Fibroblast of skin of right biceps (primary cell): ENCODE measurements around the gene XRCC3.

Experiments
- DNase-seq: peaks from one replicate; pipeline ENCODE4 v3.0.0-alpha.2; 2013

XRCC3 gene

GRCh38 chr14:103690332-103690731, 24.9 kb downstream of the XRCC3 start:
- no peak for DNase-seq

GRCh38 chr14:103688906-103689902, 26.0 kb downstream of the XRCC3 start:
- DNase-seq: no peak

GRCh38 chr14:103688441-103688840, 26.8 kb downstream of the XRCC3 start:
- DNase-seq: no peak

- DNase-seq: no peak
Observed at GRCh38 chr14:103687712-103688111, 27.5 kb downstream of the XRCC3 start.

GRCh38 chr14:103686831-103687485, 28.3 kb downstream of the XRCC3 start:
- DNase-seq: peak; percentile 24

GRCh38 chr14:103685276-103686211, 29.7 kb downstream of the XRCC3 start:
- no peak for DNase-seq

- no peak for DNase-seq
Observed at GRCh38 chr14:103684871-103685270, 30.4 kb downstream of the XRCC3 start.

- DNase-seq: no peak
Observed at GRCh38 chr14:103684471-103684870, 30.8 kb downstream of the XRCC3 start.

GRCh38 chr14:103683139-103683538, 32.1 kb downstream of the XRCC3 start:
- no peak for DNase-seq

GRCh38 chr14:103680491-103681231, 34.6 kb downstream of the XRCC3 start:
- DNase-seq: no peak

- DNase-seq: peak; percentile 25
Observed at GRCh38 chr14:103679351-103679750, 35.9 kb downstream of the XRCC3 start.

- no peak for DNase-seq
Observed at GRCh38 chr14:103676881-103677675, 38.2 kb downstream of the XRCC3 start.

- DNase-seq: no peak
Observed at GRCh38 chr14:103675957-103676356, 39.3 kb downstream of the XRCC3 start.

GRCh38 chr14:103671911-103672310, 43.3 kb downstream of the XRCC3 start:
- no peak for DNase-seq

GRCh38 chr14:103669370-103669769, 45.9 kb downstream of the XRCC3 start:
- DNase-seq: no peak

- no peak for DNase-seq
Observed at GRCh38 chr14:103668117-103668516, 47.1 kb downstream of the XRCC3 start.

GRCh38 chr14:103667671-103668070, 47.6 kb downstream of the XRCC3 start:
- no peak for DNase-seq

GRCh38 chr14:103663506-103663905, 51.7 kb downstream of the XRCC3 start:
- no peak for DNase-seq

- DNase-seq: no peak
Observed at GRCh38 chr14:103662591-103662990, 52.7 kb downstream of the XRCC3 start.

- DNase-seq: no peak
Observed at GRCh38 chr14:103662029-103662428, 53.2 kb downstream of the XRCC3 start.

GRCh38 chr14:103659631-103660030, 55.6 kb downstream of the XRCC3 start:
- DNase-seq: no peak
